HG03280 (cell line): ENCODE measurements around the gene DSCAM.

ENCODE experiments used
- ATAC-seq: cut with Tn5 transposase; IDR thresholded peaks from one replicate; pipeline ENCODE4 v1.9.1; 2021; ENCODE audit warnings: mild to moderate bottlenecking, moderate library complexity; ENCODE audit not compliant: unreplicated experiment

The DSCAM gene

GRCh38 chr21:39968010-39968409 is 878.9 kb downstream of the DSCAM start:
- no peak for ATAC-seq

GRCh38 chr21:39966786-39967185 is 880.2 kb downstream of the DSCAM start:
- no peak for ATAC-seq

- ATAC-seq, result no peak
These were observed 881.9 kb downstream of the DSCAM start for GRCh38 chr21:39965026-39965425.

- ATAC-seq, result no peak
These were observed 885.7 kb downstream of the DSCAM start for GRCh38 chr21:39961251-39961650.
